Measurements from ENCODE around the gene RAB17. TPM values are rescaled to one million over a fixed set of nuclear protein-coding genes. Genes with fewer than 3 reads are reported as not detected.

The RAB17 gene
- total RNA-seq, 1 donor from 2014 or later, result 49.9 TPM

DNA sequence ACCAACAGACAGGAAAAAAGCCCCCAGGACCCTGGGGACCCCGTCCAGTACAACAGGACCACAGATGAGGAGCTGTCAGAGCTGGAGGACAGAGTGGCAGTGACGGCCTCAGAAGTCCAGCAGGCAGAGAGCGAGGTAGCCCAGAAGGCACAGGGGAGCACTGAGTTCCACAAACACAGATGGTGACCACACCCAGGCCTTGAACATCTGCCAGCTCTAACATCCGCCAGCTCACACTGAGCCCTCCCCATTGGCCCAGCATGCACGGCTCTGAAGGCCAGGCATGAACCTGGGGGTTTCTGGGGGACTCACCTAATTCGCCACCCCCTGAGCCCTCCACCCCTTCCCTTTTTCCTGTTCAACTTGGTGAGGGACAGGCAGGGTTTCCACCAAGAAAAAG lies 49.7 kb downstream of the RAB17 start:
- H3K36me3 Mint-ChIP-seq (ENCODE audit: insufficient read depth), result no peaks in the 10 kb centered on the region
- H3K27me3 Mint-ChIP-seq, result no peaks in the 10 kb centered on the region

DNA sequence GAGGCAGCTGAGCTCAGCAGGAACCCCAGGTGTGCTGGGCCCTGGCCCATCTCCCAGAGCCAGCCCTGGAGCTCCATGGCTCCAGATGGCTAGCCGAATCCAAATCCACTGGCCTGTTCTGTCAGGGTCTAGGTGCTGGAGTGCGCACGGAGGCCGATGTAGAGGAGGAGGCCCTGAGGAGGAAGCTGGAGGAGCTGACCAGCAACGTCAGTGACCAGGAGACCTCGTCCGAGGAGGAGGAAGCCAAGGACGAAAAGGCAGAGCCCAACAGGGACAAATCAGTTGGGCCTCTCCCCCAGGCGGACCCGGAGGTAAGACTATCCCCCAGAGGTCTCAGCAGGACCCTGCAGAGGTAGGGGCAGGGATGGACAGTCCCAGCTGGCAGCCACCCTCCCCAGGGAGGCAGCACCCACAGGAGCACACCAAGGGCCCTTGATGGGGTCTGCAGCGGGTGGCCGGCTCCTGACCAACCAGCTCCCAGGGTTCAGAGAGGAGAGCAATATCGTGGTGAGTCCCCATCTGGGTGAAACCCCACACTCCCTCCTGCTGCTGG lies 50.2 kb downstream of the RAB17 start:
- Mint-ChIP-seq H3K4me1 (ENCODE audit: low read depth) (peaks cover 9% of the 10 kb centered on the region), H3K9me3 (ENCODE audit: low read depth) (no peaks in the 10 kb centered on the region), H3K36me3 (ENCODE audit: insufficient read depth) (no peaks in the 10 kb centered on the region), H3K4me3 (ENCODE audit: low read depth) (no peak overlapping the region), H3K27me3 (no peaks in the 10 kb centered on the region), H3K27ac (no peak overlapping the region)
- no peak for DNase-seq (ENCODE audit: low spot score, unreplicated experiment)
- TF ChIP-seq, protein P1, sequence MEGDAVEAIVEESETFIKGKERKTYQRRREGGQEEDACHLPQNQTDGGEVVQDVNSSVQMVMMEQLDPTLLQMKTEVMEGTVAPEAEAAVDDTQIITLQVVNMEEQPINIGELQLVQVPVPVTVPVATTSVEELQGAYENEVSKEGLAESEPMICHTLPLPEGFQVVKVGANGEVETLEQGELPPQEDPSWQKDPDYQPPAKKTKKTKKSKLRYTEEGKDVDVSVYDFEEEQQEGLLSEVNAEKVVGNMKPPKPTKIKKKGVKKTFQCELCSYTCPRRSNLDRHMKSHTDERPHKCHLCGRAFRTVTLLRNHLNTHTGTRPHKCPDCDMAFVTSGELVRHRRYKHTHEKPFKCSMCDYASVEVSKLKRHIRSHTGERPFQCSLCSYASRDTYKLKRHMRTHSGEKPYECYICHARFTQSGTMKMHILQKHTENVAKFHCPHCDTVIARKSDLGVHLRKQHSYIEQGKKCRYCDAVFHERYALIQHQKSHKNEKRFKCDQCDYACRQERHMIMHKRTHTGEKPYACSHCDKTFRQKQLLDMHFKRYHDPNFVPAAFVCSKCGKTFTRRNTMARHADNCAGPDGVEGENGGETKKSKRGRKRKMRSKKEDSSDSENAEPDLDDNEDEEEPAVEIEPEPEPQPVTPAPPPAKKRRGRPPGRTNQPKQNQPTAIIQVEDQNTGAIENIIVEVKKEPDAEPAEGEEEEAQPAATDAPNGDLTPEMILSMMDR (IDR thresholded peaks at IDR 0.05; ENCODE audit: unreplicated experiment), result no peak

More for the DNA sequence above, 49.7 kb downstream of the RAB17 start:
- Mint-ChIP-seq H3K9me3 (ENCODE audit: low read depth) (no peaks in the 10 kb centered on the region), H3K4me1 (ENCODE audit: low read depth) (peaks cover 7% of the 10 kb centered on the region), H3K27ac (peak overlapping the region; percentile 59), H3K4me3 (ENCODE audit: low read depth) (no peak overlapping the region)
- no peak for DNase-seq (ENCODE audit: low spot score, unreplicated experiment)
- TF ChIP-seq, protein P1 (IDR thresholded peaks at IDR 0.05; ENCODE audit: unreplicated experiment), result no peak

DNA sequence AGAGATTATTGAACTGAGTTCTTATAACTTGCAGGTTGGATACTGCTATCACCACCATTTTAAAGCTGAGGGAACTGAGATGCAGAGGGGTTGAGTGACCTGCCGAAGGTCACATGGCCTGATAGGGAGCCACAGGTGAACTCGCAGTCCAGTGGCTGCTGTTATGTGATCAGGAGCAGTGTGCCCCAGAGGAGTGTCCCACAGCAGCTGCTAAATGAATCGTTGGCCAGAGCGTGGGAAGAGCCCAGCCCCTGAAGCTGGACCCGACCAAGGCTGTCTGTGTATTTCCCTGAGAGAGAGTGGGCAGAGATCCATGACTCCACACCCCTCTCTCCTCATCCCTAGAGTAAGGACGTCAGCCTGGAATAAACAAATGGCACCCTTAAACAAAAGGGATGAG lies 50.9 kb downstream of the RAB17 start:
- no peak overlapping the region for H3K27ac Mint-ChIP-seq

DNA sequence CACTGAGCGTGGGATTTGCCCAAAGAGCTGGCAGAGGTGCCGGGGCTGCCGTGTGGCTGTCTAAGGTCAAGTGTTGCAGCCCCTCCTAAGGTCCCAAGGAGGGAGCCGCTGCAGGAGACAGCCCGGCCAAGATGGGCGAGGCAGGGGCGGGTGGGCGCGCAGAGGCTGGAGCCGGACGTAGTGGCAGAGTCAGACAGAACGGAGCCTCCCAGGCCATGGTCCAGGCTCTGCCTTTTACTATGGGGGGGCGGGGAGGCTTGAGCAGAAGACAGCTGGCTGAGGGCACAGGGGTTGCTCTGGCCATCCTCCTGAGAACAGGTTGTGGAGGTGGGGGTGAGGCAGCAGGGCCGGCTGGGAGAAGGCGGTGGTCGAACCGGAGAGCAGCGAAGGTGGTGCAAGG lies 51.6 kb downstream of the RAB17 start:
- no peak for DNase-seq (ENCODE audit: low spot score, unreplicated experiment)
- TF ChIP-seq, protein P1 (IDR thresholded peaks at IDR 0.05; ENCODE audit: unreplicated experiment), result no peak
- no peak overlapping the region for H3K4me3 Mint-ChIP-seq (ENCODE audit: low read depth)
- no peaks in the 10 kb centered on the region for H3K9me3 Mint-ChIP-seq (ENCODE audit: low read depth)
- peaks cover 7% of the 10 kb centered on the region for H3K27me3 Mint-ChIP-seq
- H3K27ac Mint-ChIP-seq, result no peak overlapping the region
- no peaks in the 10 kb centered on the region for H3K36me3 Mint-ChIP-seq (ENCODE audit: insufficient read depth)
- H3K4me1 Mint-ChIP-seq (ENCODE audit: low read depth), result peaks cover 10% of the 10 kb centered on the region

More for the DNA sequence above, 50.9 kb downstream of the RAB17 start:
- Mint-ChIP-seq H3K9me3 (ENCODE audit: low read depth) (no peaks in the 10 kb centered on the region), H3K4me1 (ENCODE audit: low read depth) (peaks cover 10% of the 10 kb centered on the region), H3K36me3 (ENCODE audit: insufficient read depth) (no peaks in the 10 kb centered on the region), H3K4me3 (ENCODE audit: low read depth) (no peak overlapping the region), H3K27me3 (peaks cover 3% of the 10 kb centered on the region)
- no peak for DNase-seq (ENCODE audit: low spot score, unreplicated experiment)
- TF ChIP-seq, protein P1 (IDR thresholded peaks at IDR 0.05; ENCODE audit: unreplicated experiment), result no peak

DNA sequence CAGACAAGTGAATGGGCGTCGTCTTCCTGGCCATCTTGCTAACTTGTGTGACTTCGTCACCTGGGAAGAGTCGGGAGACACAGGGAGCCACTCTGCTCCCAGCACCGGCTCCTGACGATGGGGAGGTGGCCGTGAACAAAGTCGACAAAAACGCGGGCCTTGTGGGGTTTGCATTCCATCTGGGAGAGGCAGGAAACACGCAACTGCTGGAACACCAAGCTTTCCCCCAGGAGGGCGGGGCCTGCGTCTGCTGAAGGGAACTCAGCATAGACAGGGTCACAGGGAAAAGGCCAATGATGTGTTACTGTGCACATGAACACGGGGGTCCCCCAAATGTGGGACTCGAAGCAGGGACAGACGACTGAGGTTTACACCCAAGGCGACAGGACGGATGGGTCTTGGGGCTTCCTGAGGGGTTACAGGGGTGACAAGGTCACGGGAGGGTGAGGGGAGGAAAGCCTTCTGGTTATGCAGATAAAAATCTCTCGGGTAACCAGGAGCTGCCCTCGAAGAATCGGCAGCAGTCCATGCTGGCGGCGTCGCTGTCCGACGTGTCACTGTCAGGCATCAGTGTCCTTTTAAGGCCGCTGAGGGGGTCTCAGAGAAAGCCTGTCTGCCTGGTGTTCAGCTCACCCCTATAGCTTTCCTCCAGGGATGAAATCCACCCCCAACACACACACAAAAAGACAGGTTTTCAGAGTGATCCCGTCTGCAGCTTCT lies 52.4 kb downstream of the RAB17 start:
- peaks cover 10% of the 10 kb centered on the region for H3K4me1 Mint-ChIP-seq (ENCODE audit: low read depth)
- DNase-seq (ENCODE audit: low spot score, unreplicated experiment), result no peak
- TF ChIP-seq, protein P1 (IDR thresholded peaks at IDR 0.05; ENCODE audit: unreplicated experiment), result no peak
- H3K4me3 Mint-ChIP-seq (ENCODE audit: low read depth), result no peak overlapping the region
- H3K9me3 Mint-ChIP-seq (ENCODE audit: low read depth), result no peaks in the 10 kb centered on the region
- peaks cover 7% of the 10 kb centered on the region for H3K27me3 Mint-ChIP-seq
- H3K36me3 Mint-ChIP-seq (ENCODE audit: insufficient read depth), result no peaks in the 10 kb centered on the region
- H3K27ac Mint-ChIP-seq, result peak overlapping the region; percentile 29
